Stimulated activated CD4-positive, alpha-beta T cell treated with anti-CD3 and anti-CD28 coated beads, TNF-alpha, amount 100 ng/mL, for 1 hour (primary cell): ENCODE results near the gene PPP1R9A.
"Not testable (repeated sequence)": the region's sequence is repeated elsewhere in the genome, so short reads cannot be mapped to it uniquely, and the experiment has no call there.

Source experiments
- DNase-seq, 3 donors: peaks; one replicate each; pipeline ENCODE4 v3.0.0-alpha.2; 2020; ENCODE audit warnings: low read depth in 3 of 3, low spot score in 1 of 3

PPP1R9A gene

GRCh38 chr7:94972296-94972695 lies 64.9 kb downstream of the PPP1R9A start:
- no peak for DNase-seq

- DNase-seq: no peak
Observed at GRCh38 chr7:94973844-94974243, 66.5 kb downstream of the PPP1R9A start.

GRCh38 chr7:94974423-94974822 lies 67.0 kb downstream of the PPP1R9A start:
- DNase-seq: no peak

- no peak for DNase-seq
Observed at GRCh38 chr7:94975336-94975735, 67.9 kb downstream of the PPP1R9A start.

- DNase-seq: no peak
Observed at GRCh38 chr7:94980418-94981142, 73.2 kb downstream of the PPP1R9A start.

GRCh38 chr7:94995921-94996320 lies 88.5 kb downstream of the PPP1R9A start:
- no peak for DNase-seq

- no peak for DNase-seq
Observed at GRCh38 chr7:94996369-94996768, 89.0 kb downstream of the PPP1R9A start.

GRCh38 chr7:94997547-94997946 lies 90.2 kb downstream of the PPP1R9A start:
- no peak for DNase-seq

- no peak for DNase-seq
Observed at GRCh38 chr7:94998266-94999068, 91.1 kb downstream of the PPP1R9A start.

GRCh38 chr7:94999069-94999351 lies 91.6 kb downstream of the PPP1R9A start:
- no peak for DNase-seq

- not testable (repeated sequence) for DNase-seq
Observed at GRCh38 chr7:94999601-95000000, 92.2 kb downstream of the PPP1R9A start.

- DNase-seq: no peak
Observed at GRCh38 chr7:95001258-95001657, 93.9 kb downstream of the PPP1R9A start.

GRCh38 chr7:95001815-95002561 lies 94.6 kb downstream of the PPP1R9A start:
- DNase-seq: no peak

- DNase-seq: no peak
Observed at GRCh38 chr7:95002775-95003174, 95.4 kb downstream of the PPP1R9A start.

- DNase-seq: no peak
Observed at GRCh38 chr7:95004618-95005247, 97.3 kb downstream of the PPP1R9A start.

GRCh38 chr7:95006010-95006409 lies 98.6 kb downstream of the PPP1R9A start:
- no peak for DNase-seq

GRCh38 chr7:95008773-95009172 lies 101.4 kb downstream of the PPP1R9A start:
- not testable (repeated sequence) for DNase-seq

- no peak for DNase-seq
Observed at GRCh38 chr7:95011146-95011928, 103.9 kb downstream of the PPP1R9A start.

GRCh38 chr7:95011995-95012394 lies 104.6 kb downstream of the PPP1R9A start:
- no peak for DNase-seq

GRCh38 chr7:95018021-95018420 lies 110.6 kb downstream of the PPP1R9A start:
- no peak for DNase-seq

GRCh38 chr7:95026018-95026417 lies 118.6 kb downstream of the PPP1R9A start:
- no peak for DNase-seq
